HG03159 (cell line): ENCODE measurements around the gene LRP5.
"Not testable (repeated sequence)": the region's sequence is repeated elsewhere in the genome, so short reads cannot be mapped to it uniquely, and the experiment has no call there.

Source experiments
- ATAC-seq: cut with Tn5 transposase; IDR thresholded peaks from one replicate; pipeline ENCODE4 v1.9.1; 2021; ENCODE audit warnings: mild to moderate bottlenecking, moderate library complexity; ENCODE audit not compliant: unreplicated experiment

Gene LRP5

GRCh38 chr11:68387840-68388239, 75.4 kb downstream of the LRP5 start:
- no peak for ATAC-seq

DNA sequence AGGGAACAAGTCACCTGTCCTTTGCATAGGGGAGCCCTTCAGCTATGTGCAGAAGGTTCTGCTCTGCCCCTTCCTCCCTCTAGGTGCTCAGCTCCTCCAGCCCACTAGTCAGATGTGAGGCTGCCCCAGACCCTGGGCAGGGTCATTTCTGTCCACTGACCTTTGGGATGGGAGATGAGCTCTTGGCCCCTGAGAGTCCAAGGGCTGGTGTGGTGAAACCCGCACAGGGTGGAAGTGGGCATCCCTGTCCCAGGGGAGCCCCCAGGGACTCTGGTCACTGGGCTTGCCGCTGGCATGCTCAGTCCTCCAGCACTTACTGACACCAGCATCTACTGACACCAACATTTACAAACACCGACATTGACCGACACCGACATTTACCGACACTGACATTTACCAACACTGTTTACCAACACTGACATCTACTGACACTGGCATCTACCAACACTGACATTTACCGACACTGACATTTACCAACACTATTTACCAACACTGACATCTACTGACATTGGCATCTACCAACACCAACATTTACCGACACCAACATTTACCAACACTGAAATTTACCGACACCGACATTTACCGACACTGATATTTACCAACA, 76.3 kb downstream of the LRP5 start:
- ATAC-seq, result no peak

DNA sequence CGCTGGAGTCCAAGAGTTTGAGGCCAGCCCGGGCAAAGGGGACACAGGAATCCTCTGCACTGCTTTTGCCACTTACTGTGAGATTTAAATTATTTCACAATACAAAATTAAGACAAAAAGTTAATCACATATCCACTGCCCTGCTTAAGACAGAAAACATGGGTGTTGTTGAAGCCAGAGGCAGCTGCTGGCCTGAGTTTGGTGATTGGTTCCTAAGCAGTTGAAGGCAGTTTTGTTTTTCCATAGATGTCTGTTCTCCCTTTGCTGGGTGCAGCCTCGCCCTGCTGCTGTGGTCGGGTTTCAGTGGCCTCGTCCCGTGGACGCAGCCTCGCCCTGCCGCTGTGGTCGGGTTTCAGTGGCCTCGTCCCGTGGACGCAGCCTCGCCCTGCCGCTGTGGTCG, 77.9 kb downstream of the LRP5 start:
- ATAC-seq, result no peak

GRCh38 chr11:68392822-68393221, 80.4 kb downstream of the LRP5 start:
- ATAC-seq, result no peak

DNA sequence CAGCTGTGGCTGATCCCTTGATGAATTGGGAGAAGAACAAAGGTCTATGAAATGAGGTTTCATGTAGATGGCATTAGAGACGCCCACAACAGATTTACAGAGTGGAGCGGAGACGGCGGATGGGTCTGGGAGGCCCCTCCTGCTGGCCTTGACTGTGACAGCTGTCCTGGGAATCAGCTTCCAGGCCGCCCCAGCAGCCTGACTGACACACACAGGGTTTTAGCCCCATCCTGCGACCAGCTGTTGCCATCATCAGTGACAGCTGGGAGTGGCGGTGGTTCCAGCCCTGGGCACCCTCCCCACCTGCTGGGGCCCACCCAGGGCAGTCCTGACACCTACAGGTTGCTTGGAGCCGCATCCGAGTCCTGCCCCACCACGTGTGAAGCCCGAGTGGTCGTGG, 84.1 kb downstream of the LRP5 start:
- no peak for ATAC-seq

DNA sequence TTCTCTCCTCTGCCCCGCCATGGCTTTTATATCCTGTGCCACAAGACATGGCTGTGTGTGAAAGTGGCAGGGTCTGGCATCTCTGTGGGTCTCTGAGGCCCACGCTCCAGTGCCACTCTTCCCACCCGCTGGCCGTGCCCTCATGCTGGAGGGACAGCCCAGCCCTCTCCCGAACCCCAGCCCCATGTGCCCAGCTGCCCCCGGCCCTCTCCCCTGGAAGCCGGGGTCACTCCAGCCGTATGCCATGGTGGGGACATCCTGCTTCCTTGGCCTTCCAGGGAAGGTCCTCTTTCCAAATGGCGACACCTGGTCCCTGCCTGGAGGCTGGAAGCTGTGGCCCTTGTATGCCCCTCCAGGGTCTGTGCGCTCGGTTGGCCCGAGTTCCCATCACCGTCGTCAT, 84.9 kb downstream of the LRP5 start:
- ATAC-seq, result no peak

GRCh38 chr11:68398995-68399851, 86.8 kb downstream of the LRP5 start:
- ATAC-seq, result no peak

- no peak for ATAC-seq
These were observed 87.5 kb downstream of the LRP5 start for GRCh38 chr11:68399916-68400315.

DNA sequence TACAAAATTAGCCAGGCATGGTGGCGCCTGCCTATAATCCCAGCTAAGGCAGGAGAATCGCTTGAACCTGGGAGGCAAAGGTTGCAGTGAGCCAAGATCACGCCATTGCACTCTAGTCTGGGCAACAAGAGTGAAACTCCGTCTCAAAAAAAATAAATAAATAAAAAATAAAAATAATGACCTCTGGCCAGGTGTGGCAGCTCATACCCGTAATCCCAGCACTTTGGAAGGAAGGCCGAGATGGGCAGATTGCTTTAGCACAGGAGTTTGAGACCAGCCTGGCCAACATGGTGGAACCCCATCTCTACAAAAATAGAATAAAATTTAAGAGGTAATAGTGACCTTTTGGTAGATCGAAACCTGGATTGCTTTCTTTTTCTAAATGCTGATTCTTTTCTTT, 88.2 kb downstream of the LRP5 start:
- ATAC-seq, result not testable (repeated sequence)

- no peak for ATAC-seq
These were observed 89.5 kb downstream of the LRP5 start for GRCh38 chr11:68401856-68402255.

- ATAC-seq, result no peak
These were observed 90.1 kb downstream of the LRP5 start for GRCh38 chr11:68402355-68403031.

GRCh38 chr11:68403424-68403823, 91.0 kb downstream of the LRP5 start:
- no peak for ATAC-seq

DNA sequence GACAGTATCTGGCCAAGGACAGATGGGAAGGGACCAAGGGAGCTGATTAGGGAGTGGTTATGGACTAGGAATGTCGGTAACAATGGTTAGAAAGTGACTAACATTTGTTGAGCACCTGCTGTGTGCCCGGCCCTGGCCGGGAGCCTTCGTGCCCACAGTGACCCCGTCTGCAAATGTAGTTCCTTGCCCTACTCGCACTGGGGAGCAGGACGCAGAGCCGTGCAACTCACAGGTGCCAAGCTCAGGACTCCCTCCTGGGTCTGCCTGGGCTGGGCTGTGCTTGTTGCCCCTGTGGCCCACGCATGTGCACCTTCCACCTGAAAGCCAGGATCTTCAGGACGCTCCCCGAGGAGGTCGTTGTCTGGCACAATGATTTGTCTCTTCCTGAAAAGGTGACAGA, 91.4 kb downstream of the LRP5 start:
- ATAC-seq, result no peak

- no peak for ATAC-seq
These were observed 94.2 kb downstream of the LRP5 start for GRCh38 chr11:68406324-68407313.

GRCh38 chr11:68408512-68408911, 96.1 kb downstream of the LRP5 start:
- ATAC-seq, result no peak

GRCh38 chr11:68409748-68410344, 97.5 kb downstream of the LRP5 start:
- ATAC-seq, result no peak

GRCh38 chr11:68411501-68411991, 99.2 kb downstream of the LRP5 start:
- ATAC-seq, result no peak

- no peak for ATAC-seq
These were observed 100.4 kb downstream of the LRP5 start for GRCh38 chr11:68412593-68413475.

- ATAC-seq, result no peak
These were observed 101.2 kb downstream of the LRP5 start for GRCh38 chr11:68413591-68413999.
